ENCODE data around the gene PRSS33. TPM values are rescaled to one million over a fixed set of nuclear protein-coding genes. Genes with fewer than 3 reads are reported as not detected.

PRSS33 gene
- total RNA-seq, 1 experiment from 2014 or later = not detected

- no peak for DNase-seq
- no peak overlapping the region for H3K56ac ChIP-seq (ENCODE audit: insufficient read length, low read depth, low read length)
- H4K8ac ChIP-seq (replicated peaks; ENCODE audit: insufficient read length, low read depth, low read length) = no peak overlapping the region
- no peak overlapping the region for H2AFZ ChIP-seq (ENCODE audit: low read length)
- H3K23me2 ChIP-seq (ENCODE audit: insufficient read length, low read depth, low read length, poor library complexity, severe bottlenecking) = no peaks in the 10 kb centered on the region
- Mint-ChIP-seq H3K4me3 (no peak overlapping the region), H3K4me1 (no peaks in the 10 kb centered on the region; a peak in 1 of 4 replicates), H3K27me3 (ENCODE audit: low read depth) (no peaks in the 10 kb centered on the region), H3K9me3 (no peaks in the 10 kb centered on the region), H3K36me3 (ENCODE audit: insufficient read depth in 1 of 3, low read depth in 3 of 3) (no peaks in the 10 kb centered on the region; a peak in 1 of 7 replicates), H3K27ac (no peak overlapping the region)
- H3K79me1 ChIP-seq (ENCODE audit: insufficient read depth, low read depth, low read length, poor library complexity, severe bottlenecking) = no peaks in the 10 kb centered on the region
- no peak overlapping the region for H3K14ac ChIP-seq (ENCODE audit: insufficient read depth, low read length)
- no peak overlapping the region for H3K23ac ChIP-seq (ENCODE audit: insufficient read length, low read depth, low read length)
- H2BK15ac ChIP-seq (ENCODE audit: low read depth, low read length) = no peak overlapping the region
- H3K4ac ChIP-seq (ENCODE audit: low read depth, low read length) = no peak overlapping the region
- no peak overlapping the region for H2BK20ac ChIP-seq (ENCODE audit: low read depth, low read length, poor library complexity, severe bottlenecking)
- H3K27ac ChIP-seq (ENCODE audit: insufficient read length, low read depth, low read length) = no peak overlapping the region
- H4K5ac ChIP-seq (ENCODE audit: insufficient read length, low read depth, low read length) = no peak overlapping the region
- H3K9ac ChIP-seq (ENCODE audit: extremely low read depth, insufficient read length, low read length) = no peak overlapping the region
- TF ChIP-seq CTCF (conservative IDR thresholded peaks at IDR 0.05) = no peak
- WGBS (ENCODE audit: extremely low coverage, insufficient read length, low lambda C conversion rate) = no CpG with 5 or more reads among the region's 68 CpGs
- no peak overlapping the region for H3T11ph ChIP-seq (ENCODE audit: low read length)
- no peak overlapping the region for H2BK120ac ChIP-seq (ENCODE audit: low read depth, low read length, poor library complexity, severe bottlenecking)
- no peaks in the 10 kb centered on the region for H4K20me1 ChIP-seq (ENCODE audit: control insufficient read depth, insufficient read depth, insufficient read length)
- H2AK5ac ChIP-seq (ENCODE audit: insufficient read length, low read length) = no peak overlapping the region
- no peak overlapping the region for H4K91ac ChIP-seq (ENCODE audit: insufficient read length, low read depth, low read length)
- H2BK12ac ChIP-seq (ENCODE audit: insufficient read length, low read depth, low read length) = no peak overlapping the region
- no peaks in the 10 kb centered on the region for H3K9me3 ChIP-seq (ENCODE audit: control insufficient read depth, low read depth, low read length)
- H3K4me1 ChIP-seq (ENCODE audit: insufficient read depth, low read length) = no peaks in the 10 kb centered on the region
- no peaks in the 10 kb centered on the region for H3K27me3 ChIP-seq (ENCODE audit: insufficient read depth, low read length)
- H3K79me2 ChIP-seq (ENCODE audit: insufficient read depth, low read length) = no peaks in the 10 kb centered on the region
- H3K4me2 ChIP-seq (ENCODE audit: insufficient read depth, insufficient read length, low read length) = no peak overlapping the region
- no peak overlapping the region for H2BK5ac ChIP-seq (ENCODE audit: insufficient read length, low read length)
- no peak overlapping the region for H3K18ac ChIP-seq (ENCODE audit: insufficient read length, low read depth, low read length)
Observed at GRCh38 chr16:2817340-2818271, 30.2 kb upstream of the PRSS33 start.
